Astrocyte (in vitro differentiated cells and primary cell): Measurements from ENCODE around the gene AMFR.

Experiments used
- CTCF ChIP-seq: IDR thresholded peaks from 2 replicates; pipeline ENCODE4 v1.5.1; 2011; ENCODE audit warnings: low read depth, mild to moderate bottlenecking, inconsistent platforms, low read length, moderate library complexity; ENCODE audit not compliant: insufficient read depth
- EZH2 ChIP-seq: IDR thresholded peaks from 2 replicates; pipeline ENCODE4 v1.6.1; 2012; ENCODE audit warnings: mild to moderate bottlenecking, low read length, inconsistent platforms; ENCODE audit not compliant: insufficient read depth

- TF ChIP-seq CTCF = no peak
- TF ChIP-seq EZH2 = no peak
These were observed 70.1 kb downstream of the AMFR start for GRCh38 chr16:56355221-56355620.
